Measurements from ENCODE around the gene CNOT8.

The CNOT8 gene

GRCh38 chr5:154862766-154863165, 4.3 kb downstream of the CNOT8 start:
- DNase-seq (ENCODE audit: insufficient read length, low spot score) (no peak), FAIRE-seq (no peak)

GRCh38 chr5:154863291-154864080, 5.1 kb downstream of the CNOT8 start:
- DNase-seq (ENCODE audit: insufficient read length, low spot score) (no peak), FAIRE-seq (no peak)

GRCh38 chr5:154865466-154866184, 7.2 kb downstream of the CNOT8 start:
- DNase-seq (ENCODE audit: insufficient read length, low spot score) (no peak), FAIRE-seq (no peak)

GRCh38 chr5:154866841-154867240, 8.4 kb downstream of the CNOT8 start:
- DNase-seq (ENCODE audit: insufficient read length, low spot score) (no peak), FAIRE-seq (no peak)

- DNase-seq (ENCODE audit: insufficient read length, low spot score) = peak; percentile 22
- no peak for FAIRE-seq
Measured at GRCh38 chr5:154868702-154869101, 10.3 kb downstream of the CNOT8 start.

GRCh38 chr5:154871734-154872133, 13.3 kb downstream of the CNOT8 start:
- DNase-seq (ENCODE audit: insufficient read length, low spot score) (no peak), FAIRE-seq (no peak)

- DNase-seq (ENCODE audit: insufficient read length, low spot score) = no peak
- no peak for FAIRE-seq
Measured at GRCh38 chr5:154873791-154874331, 15.4 kb downstream of the CNOT8 start.

- FAIRE-seq = no peak
- DNase-seq (ENCODE audit: insufficient read length, low spot score) = no peak
Measured at GRCh38 chr5:154878642-154879335, 20.4 kb downstream of the CNOT8 start.

- DNase-seq (ENCODE audit: insufficient read length, low spot score) (no peak), FAIRE-seq (no peak)
Measured at GRCh38 chr5:154881986-154882385, 23.6 kb downstream of the CNOT8 start.

- FAIRE-seq (no peak), DNase-seq (ENCODE audit: insufficient read length, low spot score) (no peak)
Measured at GRCh38 chr5:154884424-154884823, 26.0 kb downstream of the CNOT8 start.

- DNase-seq (ENCODE audit: insufficient read length, low spot score) = no peak
- FAIRE-seq = no peak
Measured at GRCh38 chr5:154885439-154885838, 27.0 kb downstream of the CNOT8 start.

- no peak for FAIRE-seq
- DNase-seq (ENCODE audit: insufficient read length, low spot score) = no peak
Measured at GRCh38 chr5:154892369-154892771, 33.9 kb downstream of the CNOT8 start.

- no peak for DNase-seq (ENCODE audit: insufficient read length, low spot score)
- FAIRE-seq = no peak
Measured at GRCh38 chr5:154893381-154893780, 35.0 kb downstream of the CNOT8 start.

- DNase-seq (ENCODE audit: insufficient read length, low spot score) = no peak
- FAIRE-seq = no peak
Measured at GRCh38 chr5:154895606-154896561, 37.5 kb downstream of the CNOT8 start.

GRCh38 chr5:154896562-154897165, 38.2 kb downstream of the CNOT8 start:
- DNase-seq (ENCODE audit: insufficient read length, low spot score) = no peak

GRCh38 chr5:154898210-154898609, 39.8 kb downstream of the CNOT8 start:
- FAIRE-seq (no peak), DNase-seq (ENCODE audit: insufficient read length, low spot score) (no peak)

More at GRCh38 chr5:154896562-154897165, 38.2 kb downstream of the CNOT8 start:
- FAIRE-seq = no peak

- no peak for FAIRE-seq
- no peak for DNase-seq (ENCODE audit: insufficient read length, low spot score)
Measured at GRCh38 chr5:154899151-154899816, 40.9 kb downstream of the CNOT8 start.

- FAIRE-seq = no peak
Measured at GRCh38 chr5:154900066-154900465, 41.6 kb downstream of the CNOT8 start.

GRCh38 chr5:154901276-154901675, 42.8 kb downstream of the CNOT8 start:
- FAIRE-seq = no peak

More at GRCh38 chr5:154900066-154900465, 41.6 kb downstream of the CNOT8 start:
- no peak for DNase-seq (ENCODE audit: insufficient read length, low spot score)

More at GRCh38 chr5:154901276-154901675, 42.8 kb downstream of the CNOT8 start:
- DNase-seq (ENCODE audit: insufficient read length, low spot score) = no peak
